GM19397 (cell line): ENCODE data around the gene TRAF7.

ENCODE experiments used
- ATAC-seq: cut with Tn5 transposase; IDR thresholded peaks from one replicate; pipeline ENCODE4 v1.9.1; 2021; ENCODE audit warnings: mild to moderate bottlenecking, moderate library complexity; ENCODE audit not compliant: unreplicated experiment

The TRAF7 gene

GRCh38 chr16:2163211-2163881, 7.8 kb downstream of the TRAF7 start:
- ATAC-seq = no peak

GRCh38 chr16:2165861-2166260, 10.3 kb downstream of the TRAF7 start:
- ATAC-seq = no peak

- no peak for ATAC-seq
Observed at GRCh38 chr16:2166263-2167067, 10.9 kb downstream of the TRAF7 start.

- no peak for ATAC-seq
Observed at GRCh38 chr16:2167068-2167638, 11.6 kb downstream of the TRAF7 start.

GRCh38 chr16:2170080-2170479, 14.5 kb downstream of the TRAF7 start:
- no peak for ATAC-seq

GRCh38 chr16:2170587-2171435, 15.2 kb downstream of the TRAF7 start:
- no peak for ATAC-seq

GRCh38 chr16:2171601-2172178, 16.1 kb downstream of the TRAF7 start:
- ATAC-seq = no peak

GRCh38 chr16:2172688-2173335, 17.2 kb downstream of the TRAF7 start:
- ATAC-seq = no peak

GRCh38 chr16:2173366-2173765, 17.8 kb downstream of the TRAF7 start:
- no peak for ATAC-seq

GRCh38 chr16:2173916-2174315, 18.3 kb downstream of the TRAF7 start:
- ATAC-seq = no peak

GRCh38 chr16:2174396-2175131, 19.0 kb downstream of the TRAF7 start:
- no peak for ATAC-seq

GRCh38 chr16:2175454-2175853, 19.9 kb downstream of the TRAF7 start:
- no peak for ATAC-seq

GRCh38 chr16:2176047-2176446, 20.5 kb downstream of the TRAF7 start:
- no peak for ATAC-seq

GRCh38 chr16:2177101-2177500, 21.5 kb downstream of the TRAF7 start:
- ATAC-seq = no peak

GRCh38 chr16:2177561-2177960, 22.0 kb downstream of the TRAF7 start:
- ATAC-seq = no peak

GRCh38 chr16:2178321-2179106, 22.9 kb downstream of the TRAF7 start:
- no peak for ATAC-seq

- ATAC-seq = no peak
Observed at GRCh38 chr16:2179107-2179501, 23.5 kb downstream of the TRAF7 start.

- no peak for ATAC-seq
Observed at GRCh38 chr16:2179576-2179975, 24.0 kb downstream of the TRAF7 start.

- ATAC-seq = no peak
Observed at GRCh38 chr16:2180461-2180860, 24.9 kb downstream of the TRAF7 start.
